ENCODE measurements around the gene DOK6. TPM values are rescaled to one million over a fixed set of nuclear protein-coding genes. Genes with fewer than 3 reads are reported as not detected.

Gene DOK6
- total RNA-seq, 1 experiment from 2014 or later = 4.1 TPM

DNA sequence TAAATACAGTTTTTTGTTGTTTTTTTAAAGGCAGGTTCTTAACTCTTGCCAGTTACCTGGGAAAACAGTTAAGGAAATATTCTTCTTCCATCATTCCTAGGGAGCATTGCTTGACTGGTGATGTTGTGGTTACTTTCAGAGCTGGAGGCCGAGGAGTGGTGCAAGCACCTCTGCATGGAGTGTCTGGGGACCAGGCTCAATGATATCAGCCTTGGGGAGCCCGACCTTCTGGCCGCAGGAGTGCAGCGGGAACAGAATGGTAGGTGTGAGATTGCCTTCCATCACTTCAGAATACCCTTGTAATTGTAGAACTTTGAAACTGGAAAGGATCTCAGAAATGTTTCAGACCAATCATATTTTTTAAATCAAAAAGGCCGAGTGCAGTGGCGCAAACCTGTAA, 276.9 kb downstream of the DOK6 start (continued):
- TF ChIP-seq CTCF (IDR thresholded peaks at IDR 0.05) (no peak), NR2C2 (CRISPR knock-in tag; IDR thresholded peaks at IDR 0.05) (no peak), NR3C1 (CRISPR knock-in tag; conservative IDR thresholded peaks at IDR 0.05; ENCODE audit: low read depth) (no peak), ATF3 (CRISPR knock-in tag; conservative IDR thresholded peaks at IDR 0.05) (no peak)

DNA sequence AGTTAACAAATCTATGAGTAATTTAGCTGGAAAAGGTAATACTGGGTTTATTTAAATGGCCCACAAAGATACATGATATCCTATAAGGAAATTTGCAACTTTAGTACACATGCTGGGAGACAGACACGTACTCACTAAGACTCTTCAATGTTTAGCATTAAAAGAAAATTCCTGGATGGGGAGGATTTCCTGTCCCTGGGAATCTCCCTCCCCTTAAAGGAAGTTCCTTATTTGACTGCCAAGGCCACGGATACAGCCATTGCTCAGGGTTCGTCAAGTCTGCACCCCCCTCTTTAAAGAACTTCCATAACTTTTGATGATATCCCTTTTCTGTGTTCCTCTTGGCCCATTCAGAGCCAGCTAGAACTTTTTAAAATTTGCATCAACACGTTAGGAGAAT, 279.4 kb downstream of the DOK6 start:
- ChIA-PET POLR2A (no interaction called here), CTCF (no interaction called here)
- Mint-ChIP-seq H3K27me3 (ENCODE audit: low read depth) (no peaks in the 10 kb centered on the region), H3K4me1 (peaks cover 42% of the 10 kb centered on the region), H3K27ac (no peak overlapping the region), H3K36me3 (no peaks in the 10 kb centered on the region), H3K4me3 (no peak overlapping the region), H3K9me3 (no peaks in the 10 kb centered on the region; the same call in 1 of the 2 replicates)
- TF ChIP-seq FOXJ3 (CRISPR knock-in tag; IDR thresholded peaks at IDR 0.05; ENCODE audit: borderline replicate concordance) = no peak
- no peak for TF ChIP-seq RELA (CRISPR knock-in tag; IDR thresholded peaks at IDR 0.05; ENCODE audit: borderline replicate concordance)
- no peak for TF ChIP-seq ZNF121 (CRISPR knock-in tag; IDR thresholded peaks at IDR 0.05)
- no peak for TF ChIP-seq NFE2L1 (CRISPR knock-in tag; IDR thresholded peaks at IDR 0.05)
- no peak for TF ChIP-seq TEAD1 (CRISPR knock-in tag; IDR thresholded peaks at IDR 0.05)
- no peak for TF ChIP-seq NR1H2 (CRISPR knock-in tag; IDR thresholded peaks at IDR 0.05)
- no peak for TF ChIP-seq NFATC4 (CRISPR knock-in tag; IDR thresholded peaks at IDR 0.05)
- TF ChIP-seq EMX1 (CRISPR knock-in tag; IDR thresholded peaks at IDR 0.05) = no peak
- no peak for TF ChIP-seq ATF3 (CRISPR knock-in tag; conservative IDR thresholded peaks at IDR 0.05)
- no peak for TF ChIP-seq NR2C2 (CRISPR knock-in tag; IDR thresholded peaks at IDR 0.05)
- TF ChIP-seq, protein P1, sequence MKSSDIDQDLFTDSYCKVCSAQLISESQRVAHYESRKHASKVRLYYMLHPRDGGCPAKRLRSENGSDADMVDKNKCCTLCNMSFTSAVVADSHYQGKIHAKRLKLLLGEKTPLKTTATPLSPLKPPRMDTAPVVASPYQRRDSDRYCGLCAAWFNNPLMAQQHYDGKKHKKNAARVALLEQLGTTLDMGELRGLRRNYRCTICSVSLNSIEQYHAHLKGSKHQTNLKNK (CRISPR knock-in tag; IDR thresholded peaks at IDR 0.05) = no peak
- TF ChIP-seq IRF2 (CRISPR knock-in tag; IDR thresholded peaks at IDR 0.05; ENCODE audit: borderline replicate concordance, low read depth) = no peak
- TF ChIP-seq, protein P2, sequence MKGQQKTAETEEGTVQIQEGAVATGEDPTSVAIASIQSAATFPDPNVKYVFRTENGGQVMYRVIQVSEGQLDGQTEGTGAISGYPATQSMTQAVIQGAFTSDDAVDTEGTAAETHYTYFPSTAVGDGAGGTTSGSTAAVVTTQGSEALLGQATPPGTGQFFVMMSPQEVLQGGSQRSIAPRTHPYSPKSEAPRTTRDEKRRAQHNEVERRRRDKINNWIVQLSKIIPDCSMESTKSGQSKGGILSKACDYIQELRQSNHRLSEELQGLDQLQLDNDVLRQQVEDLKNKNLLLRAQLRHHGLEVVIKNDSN (CRISPR knock-in tag; IDR thresholded peaks at IDR 0.05) = no peak
- peak; percentile 62 for ATAC-seq
- DNase-seq (ENCODE audit: low spot score) = no peak

GRCh38 chr18:69683176-69683575, 282.5 kb downstream of the DOK6 start:
- CTCF ChIA-PET = interaction anchor here (0.7 kb wide), 1 partner anchor 13 kb away, joined by 3 read pairs; no protein-coding TSS in a partner anchor
- no peak overlapping the region for H3K4me3 Mint-ChIP-seq
- H3K4me1 Mint-ChIP-seq = peaks cover 37% of the 10 kb centered on the region
- no peak overlapping the region for H3K27ac Mint-ChIP-seq
- no peaks in the 10 kb centered on the region for H3K36me3 Mint-ChIP-seq
- H3K9me3 Mint-ChIP-seq = peaks cover 3% of the 10 kb centered on the region
- H3K27me3 Mint-ChIP-seq (ENCODE audit: low read depth) = no peaks in the 10 kb centered on the region
- POLR2A ChIA-PET = no interaction called here
- DNase-seq (ENCODE audit: low spot score) = no peak
- ATAC-seq = no peak
- TF ChIP-seq STAT6 (CRISPR knock-in tag; conservative IDR thresholded peaks at IDR 0.05; ENCODE audit: low read depth) (no peak), JAZF1 (CRISPR knock-in tag; IDR thresholded peaks at IDR 0.05) (no peak), ZNF219 (CRISPR knock-in tag; IDR thresholded peaks at IDR 0.05; ENCODE audit: borderline replicate concordance) (no peak), ARID4B (CRISPR knock-in tag; IDR thresholded peaks at IDR 0.05; ENCODE audit: borderline replicate concordance) (no peak), RORB (CRISPR knock-in tag; IDR thresholded peaks at IDR 0.05) (no peak), ATF3 (CRISPR knock-in tag; conservative IDR thresholded peaks at IDR 0.05) (no peak), NR2C2 (CRISPR knock-in tag; IDR thresholded peaks at IDR 0.05) (no peak), FOXP4 (CRISPR knock-in tag; IDR thresholded peaks at IDR 0.05) (no peak)

Measured in WTC11 (cell line).